Dendritic cell treated with granulocyte-macrophage colony-stimulating factor and Interleukin-4, amounts not matched to agents 40 ng/mL and 50 ng/mL, for 4 days (primary cell): ENCODE results near the gene MAGEF1.

Experiments used
- H3K27ac Mint-ChIP-seq: one replicate; pipeline ENCODE4 v1.8.0; 2022; ENCODE audit warnings: mild to moderate bottlenecking, mixed read lengths
- H3K27me3 Mint-ChIP-seq: one replicate; pipeline ENCODE4 v1.8.0; 2022; ENCODE audit warnings: mild to moderate bottlenecking, mixed read lengths
- H3K36me3 Mint-ChIP-seq: one replicate; pipeline ENCODE4 v1.8.0; 2022; ENCODE audit warnings: low read depth, mixed read lengths
- H3K4me1 Mint-ChIP-seq: one replicate; pipeline ENCODE4 v1.8.0; 2022; ENCODE audit warnings: low read depth, mixed read lengths
- H3K4me3 Mint-ChIP-seq: one replicate; pipeline ENCODE4 v1.8.0; 2022; ENCODE audit warnings: mild to moderate bottlenecking, moderate library complexity, mixed read lengths
- H3K9me3 Mint-ChIP-seq: one replicate; pipeline ENCODE4 v1.8.0; 2022; ENCODE audit warnings: mixed read lengths
- intact Hi-C: fragments of 100-400 bp; cut with micrococcal nuclease; formaldehyde crosslinking; loops from one replicate; pipeline ENCODE4 v1.15.0; 2022

MAGEF1 gene

GRCh38 chr3:184682671-184683070 is 29.2 kb downstream of the MAGEF1 start:
- Mint-ChIP-seq H3K9me3 (no peaks in the 10 kb centered on the region), H3K36me3 (no peaks in the 10 kb centered on the region), H3K4me3 (no peak overlapping the region), H3K27ac (no peak overlapping the region), H3K27me3 (peaks cover 8% of the 10 kb centered on the region), H3K4me1 (peaks cover 27% of the 10 kb centered on the region)
- intact Hi-C loops, result no loop called here

GRCh38 chr3:184680385-184681345 is 31.2 kb downstream of the MAGEF1 start:
- Mint-ChIP-seq H3K4me1 (peaks cover 35% of the 10 kb centered on the region), H3K27ac (no peak overlapping the region), H3K36me3 (no peaks in the 10 kb centered on the region), H3K9me3 (no peaks in the 10 kb centered on the region), H3K4me3 (no peak overlapping the region), H3K27me3 (peaks cover 11% of the 10 kb centered on the region)
- intact Hi-C loops, result no loop called here

- H3K9me3 Mint-ChIP-seq, result no peaks in the 10 kb centered on the region
- peak overlapping the region; percentile 63 for H3K27ac Mint-ChIP-seq
- peaks cover 43% of the 10 kb centered on the region for H3K4me1 Mint-ChIP-seq
- no peaks in the 10 kb centered on the region for H3K36me3 Mint-ChIP-seq
- peaks cover 11% of the 10 kb centered on the region for H3K27me3 Mint-ChIP-seq
- intact Hi-C loops, result no loop called here
- no peak overlapping the region for H3K4me3 Mint-ChIP-seq
Measured at GRCh38 chr3:184679056-184679816, 32.6 kb downstream of the MAGEF1 start.

GRCh38 chr3:184678317-184679055 is 33.4 kb downstream of the MAGEF1 start:
- H3K4me1 Mint-ChIP-seq, result peaks cover 43% of the 10 kb centered on the region
- H3K9me3 Mint-ChIP-seq, result no peaks in the 10 kb centered on the region
- no peak overlapping the region for H3K4me3 Mint-ChIP-seq
- peaks cover 11% of the 10 kb centered on the region for H3K27me3 Mint-ChIP-seq
- no peaks in the 10 kb centered on the region for H3K36me3 Mint-ChIP-seq
- H3K27ac Mint-ChIP-seq, result peak overlapping the region; percentile 63
- intact Hi-C loops, result no loop called here

GRCh38 chr3:184677344-184678316 is 34.2 kb downstream of the MAGEF1 start:
- no peak overlapping the region for H3K4me3 Mint-ChIP-seq
- intact Hi-C loops, result no loop called here
- H3K36me3 Mint-ChIP-seq, result no peaks in the 10 kb centered on the region
- H3K4me1 Mint-ChIP-seq, result peaks cover 43% of the 10 kb centered on the region
- peaks cover 12% of the 10 kb centered on the region for H3K27me3 Mint-ChIP-seq
- peak overlapping the region; percentile 2 for H3K27ac Mint-ChIP-seq
- no peaks in the 10 kb centered on the region for H3K9me3 Mint-ChIP-seq

GRCh38 chr3:184676927-184677326 is 34.9 kb downstream of the MAGEF1 start:
- H3K4me3 Mint-ChIP-seq, result no peak overlapping the region
- peaks cover 43% of the 10 kb centered on the region for H3K4me1 Mint-ChIP-seq
- H3K9me3 Mint-ChIP-seq, result no peaks in the 10 kb centered on the region
- intact Hi-C loops, result no loop called here
- no peaks in the 10 kb centered on the region for H3K36me3 Mint-ChIP-seq
- peaks cover 12% of the 10 kb centered on the region for H3K27me3 Mint-ChIP-seq
- H3K27ac Mint-ChIP-seq, result peak overlapping the region; percentile 2

GRCh38 chr3:184674626-184675025 is 37.2 kb downstream of the MAGEF1 start:
- Mint-ChIP-seq H3K36me3 (no peaks in the 10 kb centered on the region), H3K27me3 (peaks cover 21% of the 10 kb centered on the region), H3K27ac (no peak overlapping the region), H3K9me3 (no peaks in the 10 kb centered on the region), H3K4me1 (peaks cover 43% of the 10 kb centered on the region), H3K4me3 (no peak overlapping the region)
- intact Hi-C loops, result no loop called here

GRCh38 chr3:184672977-184673870 is 38.6 kb downstream of the MAGEF1 start:
- intact Hi-C loops, result no loop called here
- H3K4me3 Mint-ChIP-seq, result no peak overlapping the region
- no peaks in the 10 kb centered on the region for H3K9me3 Mint-ChIP-seq
- H3K4me1 Mint-ChIP-seq, result peaks cover 30% of the 10 kb centered on the region
- H3K27ac Mint-ChIP-seq, result no peak overlapping the region
- peaks cover 13% of the 10 kb centered on the region for H3K27me3 Mint-ChIP-seq
- H3K36me3 Mint-ChIP-seq, result no peaks in the 10 kb centered on the region

GRCh38 chr3:184672335-184672734 is 39.5 kb downstream of the MAGEF1 start:
- Mint-ChIP-seq H3K27me3 (peaks cover 12% of the 10 kb centered on the region), H3K4me3 (no peak overlapping the region), H3K9me3 (no peaks in the 10 kb centered on the region), H3K4me1 (peaks cover 21% of the 10 kb centered on the region), H3K27ac (no peak overlapping the region), H3K36me3 (no peaks in the 10 kb centered on the region)
- intact Hi-C loops, result no loop called here

GRCh38 chr3:184670091-184670602 is 41.7 kb downstream of the MAGEF1 start:
- Mint-ChIP-seq H3K27ac (no peak overlapping the region), H3K4me1 (peaks cover 19% of the 10 kb centered on the region), H3K27me3 (peaks cover 13% of the 10 kb centered on the region), H3K36me3 (no peaks in the 10 kb centered on the region), H3K9me3 (no peaks in the 10 kb centered on the region), H3K4me3 (no peak overlapping the region)
- intact Hi-C loops, result no loop called here

- Mint-ChIP-seq H3K4me1 (peaks cover 18% of the 10 kb centered on the region), H3K27me3 (peaks cover 13% of the 10 kb centered on the region), H3K4me3 (no peak overlapping the region), H3K36me3 (no peaks in the 10 kb centered on the region), H3K27ac (no peak overlapping the region), H3K9me3 (no peaks in the 10 kb centered on the region)
- intact Hi-C loops, result no loop called here
Measured at GRCh38 chr3:184669578-184669977, 42.3 kb downstream of the MAGEF1 start.

- Mint-ChIP-seq H3K36me3 (no peaks in the 10 kb centered on the region), H3K4me3 (no peak overlapping the region), H3K4me1 (peaks cover 26% of the 10 kb centered on the region), H3K9me3 (no peaks in the 10 kb centered on the region), H3K27ac (no peak overlapping the region), H3K27me3 (peaks cover 26% of the 10 kb centered on the region)
- intact Hi-C loops, result no loop called here
Measured at GRCh38 chr3:184666442-184666841, 45.4 kb downstream of the MAGEF1 start.
